ENCODE data around the gene USP53. TPM values are rescaled to one million over a fixed set of nuclear protein-coding genes. Genes with fewer than 3 reads are reported as not detected.
"Not testable (repeated sequence)": the region's sequence is repeated elsewhere in the genome, so short reads cannot be mapped to it uniquely, and the experiment has no call there.

Gene USP53
- total RNA-seq, 1 donor, result 148 TPM

DNA sequence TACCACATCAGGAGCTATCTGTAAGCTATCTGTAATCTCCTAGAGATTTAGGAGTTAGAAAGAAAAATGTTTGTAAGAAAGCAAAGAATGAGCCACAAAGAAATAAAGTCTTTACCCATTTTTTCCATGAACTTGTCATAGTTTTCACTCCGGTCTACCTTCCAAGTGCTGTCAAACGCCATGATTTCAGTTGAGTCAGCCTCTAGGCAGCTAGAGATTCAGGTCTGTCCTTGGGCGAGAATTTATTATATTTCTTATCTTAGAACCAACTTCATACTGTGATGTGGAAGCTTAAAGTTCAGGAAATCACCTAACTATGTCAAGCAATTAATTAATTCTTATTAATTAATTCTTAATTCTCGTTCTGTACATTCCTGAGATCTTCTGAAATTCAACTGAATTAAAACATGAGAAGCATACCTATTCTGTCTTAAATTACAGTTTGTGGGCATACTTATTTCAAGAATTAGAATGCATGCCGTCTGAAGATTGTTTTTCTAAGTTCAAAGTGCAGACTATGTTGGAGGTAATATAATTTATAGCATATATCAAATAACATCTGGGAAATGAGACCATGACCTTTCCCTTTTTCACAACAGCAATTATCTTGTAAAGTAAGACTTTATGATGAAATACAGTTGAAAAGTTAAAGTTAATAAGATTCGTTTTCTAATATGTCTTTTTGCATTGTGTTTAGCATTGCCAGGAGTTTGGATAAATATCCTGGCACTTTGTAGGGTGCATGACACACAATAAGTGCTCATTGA lies 109.6 kb downstream of the USP53 start, which contains the start of gene FABP2:
FABP2 (minus strand) TSS at position 218 of the 767 bp plus-strand sequence; CDS start at position 182, 36 bp downstream.
- no peak within 1 kb of the TSS for H3K4me3 ChIP-seq (ENCODE audit: low read depth, low read length)
- no peak for DNase-seq (ENCODE audit: low read depth)
- TF ChIP-seq CTCF (IDR thresholded peaks at IDR 0.05; ENCODE audit: insufficient read depth, low read depth, low read length), result no peak

DNA sequence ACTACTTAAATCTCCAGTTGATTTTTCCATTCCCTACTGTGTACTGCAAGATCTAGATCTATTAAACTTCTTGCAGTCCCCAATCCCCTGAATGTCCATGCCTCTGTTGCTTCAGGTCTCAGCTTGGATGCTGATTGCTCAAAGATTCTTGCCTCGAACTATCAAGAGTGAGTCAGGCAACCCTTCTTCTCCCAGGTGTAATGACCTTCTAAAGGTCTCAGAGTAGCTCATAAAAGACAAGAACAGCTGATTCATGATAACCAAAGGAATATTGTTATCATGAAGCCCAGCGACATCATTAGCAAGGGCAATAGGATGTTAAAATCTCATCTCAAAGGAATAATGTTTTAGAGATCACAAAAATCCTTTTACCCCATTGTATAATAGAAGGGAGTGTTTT lies 116.2 kb downstream of the USP53 start:
- TF ChIP-seq CTCF (IDR thresholded peaks at IDR 0.05; ENCODE audit: insufficient read depth, low read depth, low read length), result no peak
- H3K4me3 ChIP-seq (ENCODE audit: low read depth, low read length), result no peak overlapping the region
- no peak for DNase-seq (ENCODE audit: low read depth)

GRCh38 chr4:119329835-119330620 lies 117.5 kb downstream of the USP53 start:
- H3K4me3 ChIP-seq (ENCODE audit: low read depth, low read length), result no peak overlapping the region
- TF ChIP-seq CTCF (IDR thresholded peaks at IDR 0.05; ENCODE audit: insufficient read depth, low read depth, low read length), result no peak
- no peak for DNase-seq (ENCODE audit: low read depth)

GRCh38 chr4:119336332-119336979 lies 123.9 kb downstream of the USP53 start:
- H3K4me3 ChIP-seq (ENCODE audit: low read depth, low read length); DNase-seq (ENCODE audit: low read depth): not testable (repeated sequence)

GRCh38 chr4:119337010-119337409 lies 124.5 kb downstream of the USP53 start:
- no peak overlapping the region for H3K4me3 ChIP-seq (ENCODE audit: low read depth, low read length)
- TF ChIP-seq CTCF (IDR thresholded peaks at IDR 0.05; ENCODE audit: insufficient read depth, low read depth, low read length), result no peak
- DNase-seq (ENCODE audit: low read depth), result no peak

GRCh38 chr4:119339895-119340294 lies 127.4 kb downstream of the USP53 start:
- H3K4me3 ChIP-seq (ENCODE audit: low read depth, low read length); DNase-seq (ENCODE audit: low read depth): not testable (repeated sequence)

GRCh38 chr4:119343293-119343692 lies 130.8 kb downstream of the USP53 start:
- DNase-seq (ENCODE audit: low read depth); H3K4me3 ChIP-seq (ENCODE audit: low read depth, low read length): not testable (repeated sequence)

Other genes starting within 250 kb of the USP53 start
- 0.32 and 0.43 TPM in 2 replicates for gene MYOZ2, start 76.9 kb upstream of the USP53 start, total RNA-seq
- not detected in 2 replicates for gene FABP2, start 109.4 kb downstream of the USP53 start, total RNA-seq